HG02642 (cell line): ENCODE results near the gene PITPNM3.

Experiments used
- ATAC-seq: cut with Tn5 transposase; IDR thresholded peaks from one replicate; pipeline ENCODE4 v1.9.1; 2021; ENCODE audit warnings: mild to moderate bottlenecking; ENCODE audit not compliant: unreplicated experiment, poor library complexity

Gene PITPNM3

GRCh38 chr17:6453279-6454024 is 102.9 kb downstream of the PITPNM3 start:
- no peak for ATAC-seq

GRCh38 chr17:6452471-6453266 is 103.7 kb downstream of the PITPNM3 start:
- ATAC-seq, result no peak

- no peak for ATAC-seq
Measured at GRCh38 chr17:6450926-6451832, 105.2 kb downstream of the PITPNM3 start.

GRCh38 chr17:6449307-6449706 is 107.0 kb downstream of the PITPNM3 start:
- no peak for ATAC-seq

GRCh38 chr17:6448473-6448872 is 107.9 kb downstream of the PITPNM3 start:
- ATAC-seq, result no peak

GRCh38 chr17:6446516-6447100 is 109.7 kb downstream of the PITPNM3 start:
- no peak for ATAC-seq

- no peak for ATAC-seq
Measured at GRCh38 chr17:6444571-6445335, 111.6 kb downstream of the PITPNM3 start.

GRCh38 chr17:6443692-6444570 is 112.4 kb downstream of the PITPNM3 start, which contains the start of gene PIMREG:
Gene PIMREG (plus strand): TSS chr17:6444455. CDS start chr17:6445111, 656 bp downstream.
- peak; percentile 90 for ATAC-seq

GRCh38 chr17:6442775-6443174 is 113.6 kb downstream of the PITPNM3 start:
- no peak for ATAC-seq

GRCh38 chr17:6439951-6440350 is 116.4 kb downstream of the PITPNM3 start:
- no peak for ATAC-seq

GRCh38 chr17:6437956-6438355 is 118.4 kb downstream of the PITPNM3 start:
- no peak for ATAC-seq

- ATAC-seq, result no peak
Measured at GRCh38 chr17:6437466-6437865, 118.9 kb downstream of the PITPNM3 start.

- no peak for ATAC-seq
Measured at GRCh38 chr17:6435968-6436367, 120.4 kb downstream of the PITPNM3 start.

GRCh38 chr17:6435051-6435450 is 121.3 kb downstream of the PITPNM3 start, which contains the start of gene AIPL1:
Gene AIPL1 (minus strand): TSS chr17:6435121. CDS start chr17:6435104, 17 bp downstream.
- no peak for ATAC-seq

GRCh38 chr17:6430769-6431168 is 125.6 kb downstream of the PITPNM3 start:
- no peak for ATAC-seq

GRCh38 chr17:6429266-6429665 is 127.1 kb downstream of the PITPNM3 start:
- no peak for ATAC-seq

GRCh38 chr17:6428207-6428965 is 128.0 kb downstream of the PITPNM3 start:
- no peak for ATAC-seq
